ENCODE results near the gene SPATA20.

DNA sequence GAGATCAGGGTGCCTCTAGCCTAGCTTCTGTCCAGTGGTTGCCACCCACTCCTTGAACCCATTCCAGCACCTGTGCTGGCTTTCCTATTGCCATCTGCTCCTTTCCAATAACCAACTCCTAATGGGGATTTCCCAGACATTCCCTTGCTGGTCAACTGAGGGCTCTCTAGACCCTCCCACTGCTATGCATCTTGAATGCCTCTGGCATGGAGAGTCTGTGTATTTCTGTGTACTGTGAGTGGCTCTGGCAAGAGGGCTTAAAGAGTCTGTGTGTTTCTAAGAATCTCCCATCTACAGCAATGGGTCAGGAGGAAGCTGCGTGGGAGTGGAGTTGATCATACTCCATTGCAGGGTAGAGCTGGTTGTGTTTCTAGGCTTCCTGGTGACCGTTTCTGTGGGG is 25.5 kb upstream of the SPATA20 start:
- TF ChIP-seq, protein P1, sequence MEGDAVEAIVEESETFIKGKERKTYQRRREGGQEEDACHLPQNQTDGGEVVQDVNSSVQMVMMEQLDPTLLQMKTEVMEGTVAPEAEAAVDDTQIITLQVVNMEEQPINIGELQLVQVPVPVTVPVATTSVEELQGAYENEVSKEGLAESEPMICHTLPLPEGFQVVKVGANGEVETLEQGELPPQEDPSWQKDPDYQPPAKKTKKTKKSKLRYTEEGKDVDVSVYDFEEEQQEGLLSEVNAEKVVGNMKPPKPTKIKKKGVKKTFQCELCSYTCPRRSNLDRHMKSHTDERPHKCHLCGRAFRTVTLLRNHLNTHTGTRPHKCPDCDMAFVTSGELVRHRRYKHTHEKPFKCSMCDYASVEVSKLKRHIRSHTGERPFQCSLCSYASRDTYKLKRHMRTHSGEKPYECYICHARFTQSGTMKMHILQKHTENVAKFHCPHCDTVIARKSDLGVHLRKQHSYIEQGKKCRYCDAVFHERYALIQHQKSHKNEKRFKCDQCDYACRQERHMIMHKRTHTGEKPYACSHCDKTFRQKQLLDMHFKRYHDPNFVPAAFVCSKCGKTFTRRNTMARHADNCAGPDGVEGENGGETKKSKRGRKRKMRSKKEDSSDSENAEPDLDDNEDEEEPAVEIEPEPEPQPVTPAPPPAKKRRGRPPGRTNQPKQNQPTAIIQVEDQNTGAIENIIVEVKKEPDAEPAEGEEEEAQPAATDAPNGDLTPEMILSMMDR (IDR thresholded peaks at IDR 0.05) = no peak
- no peak for TF ChIP-seq POLR2A (IDR thresholded peaks at IDR 0.05)
